SJSA1 (cell line): ENCODE measurements around the gene RELN. TPM values are rescaled to one million over a fixed set of nuclear protein-coding genes. Genes with fewer than 3 reads are reported as not detected.
A peak's percentile ranks its signal among the peaks of the same experiment; 100 is the strongest.
"Not testable (repeated sequence)": the region's sequence is repeated elsewhere in the genome, so short reads cannot be mapped to it uniquely, and the experiment has no call there.

Experiments used
- DNase-seq, 2 experiments: peaks; one replicate each; pipeline ENCODE4 v3.0.0-alpha.2; 2015 to 2020; ENCODE audit warnings: low spot score in 2 of 2, low read depth in 1 of 2
- H3K27ac ChIP-seq: fragments of 250-450 bp; sonication (Bioruptor Pico); 2 replicates; pipeline ENCODE4 v1.5.1; 2020; ENCODE audit warnings: mild to moderate bottlenecking, moderate library complexity
- H3K27me3 ChIP-seq: fragments of 250-450 bp; sonication (Bioruptor Pico); replicated peaks from 2 replicates; pipeline ENCODE4 v1.5.1; 2020; ENCODE audit warnings: mild to moderate bottlenecking, moderate library complexity
- H3K36me3 ChIP-seq: fragments of 250-450 bp; sonication (Bioruptor Pico); 2 replicates; pipeline ENCODE4 v1.5.1; 2020; ENCODE audit warnings: mild to moderate bottlenecking
- H3K4me1 ChIP-seq: fragments of 250-450 bp; sonication (Bioruptor Pico); replicated peaks from 2 replicates; pipeline ENCODE4 v1.6.1; 2021; ENCODE audit warnings: mild to moderate bottlenecking
- H3K4me3 ChIP-seq: fragments of 250-450 bp; sonication (Bioruptor Pico); 2 replicates; pipeline ENCODE4 v1.5.1; 2020; ENCODE audit warnings: mild to moderate bottlenecking
- H3K9me3 ChIP-seq: fragments of 250-450 bp; sonication (Bioruptor Pico); replicated peaks from 2 replicates; pipeline ENCODE4 v1.5.1; 2020; ENCODE audit warnings: mild to moderate bottlenecking
- total RNA-seq: library from RNA; depleted of rRNA; stranded (reverse); fragments of >200 nt; shearing (Covaris generic); gene quantifications from 2 replicates; pipeline ENCODE4 v1.2.3, GENCODE V29; 2014; rRNA removed

RELN gene
- total RNA-seq, result 0.03 TPM in 1 of 2 replicates, not detected in the other

DNA sequence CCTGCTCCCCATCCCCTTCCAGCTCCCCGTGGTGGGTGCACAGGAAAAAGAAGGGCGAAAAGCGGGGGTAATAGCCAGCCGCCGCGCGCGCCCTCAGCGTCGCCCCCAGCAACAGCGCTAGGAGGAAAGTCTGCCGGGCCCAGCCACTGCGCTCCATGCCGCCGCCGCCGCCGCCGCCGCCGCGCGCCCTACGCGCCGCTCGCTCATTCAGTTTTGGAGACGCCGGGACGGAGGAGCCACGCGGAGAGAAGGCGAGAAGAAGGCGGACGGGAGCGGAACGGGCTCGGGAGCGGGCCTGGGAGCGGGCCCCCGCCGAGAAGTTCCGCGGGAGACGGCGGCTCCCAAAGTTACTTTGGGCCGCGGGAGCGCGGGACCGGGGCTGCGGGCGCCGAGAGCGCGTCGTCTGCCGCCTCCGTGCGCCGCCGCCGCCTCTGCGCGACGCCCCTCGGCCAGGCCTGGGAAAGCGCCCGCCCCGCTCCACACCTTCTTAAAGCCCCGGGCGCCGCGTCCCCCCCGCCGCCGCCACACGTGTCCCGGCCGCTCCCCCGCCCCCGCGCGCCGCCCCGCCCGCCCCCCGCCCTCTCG is at the start of gene RELN:
TSS of gene RELN (minus strand) at position 459 of the 585 bp plus-strand sequence. CDS start at position 157, 302 bp downstream.
- DNase-seq, result peak in 1 of 2 experiments; percentile 21
- no peaks in the 10 kb centered on the region for H3K36me3 ChIP-seq
- no peaks in the 10 kb centered on the region for H3K9me3 ChIP-seq
- peaks cover 10% of the 10 kb centered on the region for H3K4me1 ChIP-seq
- H3K4me3 ChIP-seq, result peak within 1 kb of the TSS; percentile 19; the same call in 1 of the 2 replicates
- no peak within 1 kb of the TSS for H3K27ac ChIP-seq
- H3K27me3 ChIP-seq, result peaks cover 65% of the 10 kb centered on the region

DNA sequence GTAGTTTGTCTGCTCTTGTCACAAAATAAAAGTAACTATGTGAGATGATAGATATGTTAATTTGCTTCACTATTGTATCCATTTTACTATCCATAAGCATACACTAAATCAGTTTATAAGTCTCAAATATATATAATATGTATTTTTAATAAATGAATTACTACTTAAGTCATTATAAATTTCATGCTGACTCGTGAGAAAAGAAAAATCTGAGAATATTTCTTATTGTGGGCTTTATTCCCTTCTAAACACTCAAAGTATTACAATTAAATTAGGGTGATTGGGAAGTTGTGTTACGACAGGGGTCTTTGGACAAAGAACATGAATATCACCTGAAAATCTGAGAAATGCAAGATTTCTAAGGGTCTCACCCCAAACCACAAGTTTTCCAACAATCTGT is 48.7 kb upstream of the RELN start:
- H3K4me3 ChIP-seq, result no peak overlapping the region

DNA sequence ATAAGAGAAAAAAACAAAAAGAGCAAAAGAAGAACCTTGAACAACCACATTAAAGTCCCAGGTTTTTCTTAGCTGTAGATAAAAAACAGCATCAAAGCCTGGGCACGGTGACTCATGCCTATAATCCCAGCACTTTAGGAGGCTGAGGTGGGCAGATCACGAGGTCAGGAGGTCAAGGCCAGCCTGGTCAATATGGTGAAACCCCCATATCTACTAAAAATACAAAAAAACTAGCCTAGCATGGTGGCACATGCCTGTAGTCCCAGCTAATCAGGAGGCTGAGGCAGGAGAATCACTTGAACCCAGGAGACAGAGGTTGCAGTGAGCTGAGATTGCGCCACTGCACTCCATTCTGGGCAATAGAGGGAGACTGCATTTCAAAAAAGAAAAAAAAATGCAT is 47.4 kb upstream of the RELN start:
- not testable (repeated sequence) for H3K36me3 ChIP-seq, DNase-seq, H3K9me3 ChIP-seq, H3K4me3 ChIP-seq, H3K27ac ChIP-seq, H3K4me1 ChIP-seq, H3K27me3 ChIP-seq

More for the DNA sequence above, 48.7 kb upstream of the RELN start:
- no peaks in the 10 kb centered on the region for H3K9me3 ChIP-seq
- no peak for DNase-seq
- no peak overlapping the region for H3K27ac ChIP-seq
- H3K27me3 ChIP-seq, result peaks cover 7% of the 10 kb centered on the region
- no peaks in the 10 kb centered on the region for H3K36me3 ChIP-seq
- no peaks in the 10 kb centered on the region for H3K4me1 ChIP-seq

DNA sequence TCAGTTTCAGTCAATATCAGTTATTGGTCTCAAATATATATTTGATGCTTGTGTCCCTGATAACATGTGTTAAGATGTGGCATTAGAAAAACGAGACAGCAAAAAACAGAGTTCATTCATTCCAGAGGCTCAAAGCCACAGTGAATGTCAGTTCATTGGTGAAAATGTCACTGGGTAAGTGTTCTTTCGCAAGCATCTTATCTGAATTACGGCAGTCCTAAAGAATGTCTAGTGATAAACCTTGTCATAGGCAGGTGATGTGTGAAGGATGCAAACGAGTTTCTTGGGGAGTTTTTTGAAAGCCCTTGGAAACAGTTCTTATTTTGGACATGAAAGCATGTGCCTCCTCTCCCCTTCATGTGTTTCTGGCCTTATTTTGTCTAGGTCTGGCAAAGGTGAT is 45.9 kb upstream of the RELN start:
- Histone ChIP-seq H3K9me3 (no peaks in the 10 kb centered on the region), H3K36me3 (no peaks in the 10 kb centered on the region), H3K27me3 (no peaks in the 10 kb centered on the region; the same call in none of the 2 replicates), H3K27ac (no peak overlapping the region), H3K4me3 (no peak overlapping the region), H3K4me1 (no peaks in the 10 kb centered on the region)
- DNase-seq, result no peak

DNA sequence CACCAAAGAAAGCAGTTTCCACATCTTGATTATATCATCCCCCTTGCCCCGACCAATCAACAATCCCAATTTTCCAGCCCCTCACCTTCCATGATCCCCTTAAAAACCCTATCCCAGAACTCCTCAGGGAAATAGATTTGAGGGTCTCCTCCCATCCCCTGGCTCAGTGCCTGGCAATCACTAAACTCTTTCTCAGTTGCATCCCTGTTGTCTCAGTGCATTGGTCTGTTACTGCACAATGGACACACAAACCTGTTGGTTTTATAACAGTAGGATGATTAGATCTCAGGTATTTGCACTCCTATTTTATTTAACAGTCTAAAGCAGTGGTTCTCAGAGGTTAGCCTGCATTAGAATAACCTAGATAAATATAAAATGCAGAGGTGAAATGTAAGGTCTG is 45.2 kb upstream of the RELN start:
- Histone ChIP-seq H3K4me3 (no peak overlapping the region), H3K4me1 (no peaks in the 10 kb centered on the region), H3K27me3 (no peaks in the 10 kb centered on the region; the same call in none of the 2 replicates), H3K27ac (no peak overlapping the region), H3K9me3 (no peaks in the 10 kb centered on the region), H3K36me3 (no peaks in the 10 kb centered on the region)
- DNase-seq, result no peak

GRCh38 chr7:104033837-104034236 is 44.4 kb upstream of the RELN start:
- no peak overlapping the region for H3K4me3 ChIP-seq
- no peaks in the 10 kb centered on the region; the same call in none of the 2 replicates for H3K27me3 ChIP-seq
- no peaks in the 10 kb centered on the region for H3K36me3 ChIP-seq
- H3K9me3 ChIP-seq, result no peaks in the 10 kb centered on the region
- no peaks in the 10 kb centered on the region for H3K4me1 ChIP-seq
- no peak overlapping the region for H3K27ac ChIP-seq
- DNase-seq, result no peak

DNA sequence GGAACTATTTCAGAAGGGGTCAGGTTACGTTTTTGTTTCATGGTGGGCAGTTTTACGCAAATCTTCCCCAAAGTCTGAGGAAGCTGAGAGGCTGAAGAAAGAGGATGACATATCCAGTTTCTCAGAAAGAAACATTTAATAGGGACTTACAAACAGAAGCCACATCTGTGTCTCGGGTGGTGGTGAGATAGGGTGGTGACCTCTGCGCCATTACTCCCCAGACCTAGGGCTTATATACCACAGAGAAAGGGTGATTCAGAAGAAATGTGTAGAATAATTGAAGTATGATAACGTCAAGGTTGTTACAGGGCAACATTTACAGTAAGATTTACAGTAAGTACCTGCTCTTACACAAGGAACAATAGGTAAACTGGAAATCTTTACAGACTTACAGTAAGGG is 43.0 kb upstream of the RELN start:
- no peak overlapping the region for H3K4me3 ChIP-seq
- no peak overlapping the region for H3K27ac ChIP-seq
- no peaks in the 10 kb centered on the region for H3K36me3 ChIP-seq
- DNase-seq, result no peak
- no peaks in the 10 kb centered on the region for H3K4me1 ChIP-seq
- no peaks in the 10 kb centered on the region for H3K9me3 ChIP-seq
- H3K27me3 ChIP-seq, result no peaks in the 10 kb centered on the region

GRCh38 chr7:104029765-104030164 is 40.3 kb upstream of the RELN start:
- H3K36me3 ChIP-seq, result no peaks in the 10 kb centered on the region
- no peaks in the 10 kb centered on the region; the same call in 1 of the 2 replicates for H3K27me3 ChIP-seq
- no peaks in the 10 kb centered on the region for H3K9me3 ChIP-seq
- no peak overlapping the region for H3K4me3 ChIP-seq
- no peak overlapping the region for H3K27ac ChIP-seq
- DNase-seq, result no peak
- H3K4me1 ChIP-seq, result no peaks in the 10 kb centered on the region

DNA sequence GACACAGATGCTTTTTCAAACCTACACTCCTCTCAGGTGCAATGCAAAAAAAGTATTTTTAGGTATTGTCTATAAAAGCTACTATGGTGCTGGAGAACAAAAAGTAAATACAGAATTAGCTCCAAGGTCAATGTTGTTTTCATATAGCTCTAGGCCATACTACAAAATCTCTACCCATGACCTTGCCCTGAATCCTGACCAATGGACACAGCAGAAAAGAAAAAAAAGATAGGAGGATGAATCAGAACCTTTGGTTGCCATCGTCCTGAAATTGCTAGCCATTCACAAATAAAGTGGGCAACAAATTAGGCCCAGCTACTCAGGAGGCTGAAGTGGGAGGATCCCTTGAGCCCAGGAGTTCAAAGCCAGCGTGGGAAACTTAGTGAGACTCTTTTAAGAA is 35.2 kb upstream of the RELN start:
- no peaks in the 10 kb centered on the region for H3K36me3 ChIP-seq
- H3K4me3 ChIP-seq, result no peak overlapping the region
- H3K9me3 ChIP-seq, result no peaks in the 10 kb centered on the region
- peaks cover 5% of the 10 kb centered on the region; the same call in 1 of the 2 replicates for H3K27me3 ChIP-seq
- H3K27ac ChIP-seq, result no peak overlapping the region
- DNase-seq, result no peak
- no peaks in the 10 kb centered on the region for H3K4me1 ChIP-seq

DNA sequence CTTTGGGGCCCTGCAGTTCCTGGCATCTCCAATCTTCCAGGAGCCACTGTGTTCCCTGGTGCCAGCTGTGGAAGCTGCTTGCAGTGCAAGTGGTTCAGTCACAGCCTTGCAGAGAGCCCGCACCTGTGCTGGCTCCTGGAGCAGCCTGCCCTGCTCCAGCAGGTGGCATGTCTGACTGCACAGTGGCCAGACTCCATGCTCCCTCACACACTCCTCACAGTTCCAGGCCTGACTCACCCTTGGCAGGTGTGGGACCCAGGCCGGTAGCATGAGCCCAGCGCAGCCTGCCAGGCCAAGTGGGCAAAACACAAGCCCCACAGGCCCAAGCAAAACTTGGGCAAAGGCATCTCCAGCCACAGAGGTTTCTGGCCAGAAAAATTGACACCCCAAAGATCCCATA is 33.6 kb upstream of the RELN start:
- no peak overlapping the region for H3K4me3 ChIP-seq
- DNase-seq, result no peak
- no peaks in the 10 kb centered on the region for H3K36me3 ChIP-seq
- no peaks in the 10 kb centered on the region for H3K4me1 ChIP-seq
- peaks cover 5% of the 10 kb centered on the region; the same call in 1 of the 2 replicates for H3K27me3 ChIP-seq
- no peak overlapping the region for H3K27ac ChIP-seq
- H3K9me3 ChIP-seq, result no peaks in the 10 kb centered on the region

GRCh38 chr7:104018425-104018824 is 29.0 kb upstream of the RELN start:
- Histone ChIP-seq H3K4me3 (no peak overlapping the region), H3K27ac (no peak overlapping the region), H3K4me1 (no peaks in the 10 kb centered on the region), H3K36me3 (no peaks in the 10 kb centered on the region), H3K9me3 (no peaks in the 10 kb centered on the region), H3K27me3 (no peaks in the 10 kb centered on the region)
- DNase-seq, result no peak

- no peaks in the 10 kb centered on the region for H3K27me3 ChIP-seq
These were observed 27.5 kb upstream of the RELN start for GRCh38 chr7:104017001-104017400.

DNA sequence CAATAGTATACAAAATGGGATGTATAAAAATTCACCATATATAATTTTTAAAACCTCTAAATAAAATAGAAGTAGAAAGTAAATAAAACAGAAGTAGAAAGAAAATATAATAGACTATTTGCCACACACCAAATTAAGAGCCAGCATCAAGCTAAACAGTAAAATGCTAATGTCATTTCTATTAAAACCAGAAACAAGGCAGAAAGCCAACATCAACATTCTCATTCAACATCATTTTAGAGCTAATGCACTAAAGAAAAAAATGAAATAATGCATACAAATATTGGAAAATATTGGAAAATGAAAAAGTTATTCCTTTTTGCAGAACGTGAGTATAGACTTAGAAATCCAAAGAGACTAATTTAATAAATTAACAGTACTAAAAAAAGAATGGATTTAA is 23.4 kb upstream of the RELN start:
- Histone ChIP-seq H3K9me3 (no peaks in the 10 kb centered on the region), H3K27ac (no peak overlapping the region), H3K36me3 (no peaks in the 10 kb centered on the region), H3K4me1 (no peaks in the 10 kb centered on the region), H3K4me3 (no peak overlapping the region), H3K27me3 (no peaks in the 10 kb centered on the region)
- DNase-seq, result no peak

More at GRCh38 chr7:104017001-104017400, 27.5 kb upstream of the RELN start:
- Histone ChIP-seq H3K27ac (no peak overlapping the region), H3K36me3 (no peaks in the 10 kb centered on the region), H3K4me3 (no peak overlapping the region), H3K9me3 (no peaks in the 10 kb centered on the region), H3K4me1 (no peaks in the 10 kb centered on the region)
- no peak for DNase-seq

GRCh38 chr7:104011829-104012228 is 22.4 kb upstream of the RELN start:
- no peak for DNase-seq
- H3K4me3 ChIP-seq, result no peak overlapping the region
- no peaks in the 10 kb centered on the region for H3K27me3 ChIP-seq
- H3K4me1 ChIP-seq, result no peaks in the 10 kb centered on the region
- H3K36me3 ChIP-seq, result no peaks in the 10 kb centered on the region
- H3K27ac ChIP-seq, result no peak overlapping the region
- H3K9me3 ChIP-seq, result no peaks in the 10 kb centered on the region
